GM18519 (cell line): ENCODE measurements around the gene PRPF18.

Experiments
- ATAC-seq: cut with Tn5 transposase; IDR thresholded peaks from one replicate; pipeline ENCODE4 v1.9.1; 2021; ENCODE audit warnings: mild to moderate bottlenecking, moderate library complexity; ENCODE audit not compliant: unreplicated experiment, low FRiP score

Gene PRPF18

DNA sequence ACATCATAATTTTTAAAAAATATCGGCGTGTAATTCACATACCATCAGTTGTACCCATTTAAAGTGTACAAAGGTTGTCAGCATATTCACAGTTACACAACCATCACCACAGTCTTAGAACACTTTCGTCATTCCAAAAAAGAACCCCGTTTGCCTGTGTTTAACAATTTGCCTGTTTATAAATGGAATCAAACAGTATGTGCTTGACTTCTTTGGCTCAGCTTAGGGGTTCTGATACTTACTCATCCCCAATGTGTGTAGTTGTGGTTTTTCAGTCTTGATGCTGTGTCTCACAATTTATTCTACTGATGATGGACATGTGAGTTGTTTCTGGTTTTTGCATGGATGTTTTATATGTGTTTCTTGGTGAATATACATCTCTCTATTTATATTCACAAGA lies 50.0 kb downstream of the PRPF18 start:
- ATAC-seq = no peak

DNA sequence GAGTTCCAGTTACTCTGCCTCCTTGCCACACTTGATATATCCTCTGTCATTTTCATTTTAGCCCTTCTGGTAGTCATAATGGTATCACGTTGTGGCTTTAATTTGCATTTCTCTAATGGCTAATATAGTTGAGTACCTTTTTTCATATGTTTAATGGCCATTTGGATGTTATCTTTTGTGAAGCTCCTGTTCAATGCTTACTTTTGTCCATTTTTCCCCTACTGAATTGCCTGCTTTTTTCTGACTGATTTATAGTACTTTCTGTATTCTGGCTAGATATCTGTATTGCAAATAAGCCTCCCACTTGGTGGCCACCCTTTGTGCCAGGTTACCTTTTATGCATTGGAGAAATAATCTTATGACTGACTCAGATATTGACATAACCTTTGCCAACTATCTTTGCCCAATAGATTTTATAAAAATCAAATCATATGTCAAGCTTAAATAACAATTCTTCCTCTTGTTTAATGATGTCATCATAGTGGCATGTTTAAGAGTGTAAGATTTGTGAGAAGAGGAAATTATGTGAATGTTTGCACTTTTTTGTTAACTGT lies 50.6 kb downstream of the PRPF18 start:
- no peak for ATAC-seq

DNA sequence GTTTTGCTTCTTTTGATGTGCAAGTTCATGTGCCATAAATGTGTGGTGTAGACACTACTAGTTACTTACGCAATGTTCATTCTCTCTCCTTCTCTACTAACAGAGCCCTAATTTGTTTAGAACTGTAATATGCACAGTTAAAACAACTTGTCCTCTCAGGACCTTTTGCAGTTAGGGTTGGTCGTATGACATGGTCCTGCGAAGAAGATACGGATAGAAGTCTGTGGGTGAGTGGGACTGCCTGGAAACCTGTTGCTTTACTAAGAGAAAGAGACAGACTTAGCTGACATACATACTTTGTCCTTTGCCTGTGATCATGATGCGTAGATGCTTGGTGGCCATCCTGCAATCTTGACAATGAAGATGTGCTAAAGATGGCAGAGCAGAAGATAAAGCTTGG lies 51.1 kb downstream of the PRPF18 start:
- ATAC-seq = no peak

DNA sequence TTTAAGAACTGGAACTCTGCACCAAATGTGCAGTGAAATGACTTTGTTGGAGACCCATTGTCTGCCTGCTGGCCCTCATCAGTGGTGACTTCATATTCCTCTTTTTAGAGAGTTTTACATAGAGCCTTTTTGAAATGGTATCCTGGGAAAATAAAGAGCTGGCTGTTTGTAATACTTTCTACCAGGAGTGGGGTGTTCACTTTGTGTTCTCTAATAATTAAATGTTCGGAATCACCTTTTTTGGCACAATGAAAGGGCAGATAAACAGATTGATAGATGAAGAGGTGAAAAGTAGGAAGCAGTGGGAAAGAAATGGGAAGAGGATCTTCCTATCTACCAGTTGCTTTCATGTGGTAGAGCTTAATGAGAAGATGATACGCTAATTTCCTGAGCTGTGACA lies 55.5 kb downstream of the PRPF18 start:
- ATAC-seq = no peak

DNA sequence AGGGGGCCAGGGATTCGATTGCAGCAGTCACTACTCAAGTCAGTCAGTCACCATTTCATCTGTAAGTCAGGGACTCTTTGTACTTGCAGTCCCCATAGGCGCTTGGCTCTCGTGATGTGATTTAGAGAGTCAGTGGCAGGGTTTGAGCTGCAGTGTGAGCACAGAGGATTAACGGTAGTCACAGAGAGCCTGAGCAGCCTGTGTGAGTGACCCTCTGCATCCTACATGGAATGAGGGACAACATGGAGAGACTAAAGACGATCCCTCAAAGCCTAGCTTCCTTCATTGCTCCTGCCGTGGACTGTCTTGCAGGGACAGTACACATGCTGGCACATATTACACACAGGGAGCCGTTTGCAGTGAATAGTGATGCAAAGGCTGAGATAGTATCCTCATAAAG lies 56.3 kb downstream of the PRPF18 start:
- no peak for ATAC-seq

DNA sequence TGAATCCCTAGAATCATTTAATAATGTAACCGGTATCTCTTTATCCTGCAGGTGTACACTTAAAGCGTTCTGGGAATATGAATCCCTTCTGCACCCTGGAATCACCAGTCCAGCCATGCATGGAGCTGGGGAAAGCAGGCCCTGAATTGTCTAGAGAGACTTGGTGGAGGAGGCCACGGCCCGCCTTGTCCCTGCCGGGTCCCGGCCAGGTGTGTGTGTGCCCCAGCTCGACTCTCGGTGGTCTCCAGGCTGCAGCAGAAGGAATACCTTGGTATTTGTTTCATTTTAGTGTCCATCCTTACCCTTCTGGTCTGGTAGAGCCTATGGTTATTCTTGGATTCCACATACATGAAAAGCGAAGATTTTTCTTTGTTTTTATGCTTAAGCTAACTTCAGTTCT lies 58.1 kb downstream of the PRPF18 start:
- no peak for ATAC-seq

DNA sequence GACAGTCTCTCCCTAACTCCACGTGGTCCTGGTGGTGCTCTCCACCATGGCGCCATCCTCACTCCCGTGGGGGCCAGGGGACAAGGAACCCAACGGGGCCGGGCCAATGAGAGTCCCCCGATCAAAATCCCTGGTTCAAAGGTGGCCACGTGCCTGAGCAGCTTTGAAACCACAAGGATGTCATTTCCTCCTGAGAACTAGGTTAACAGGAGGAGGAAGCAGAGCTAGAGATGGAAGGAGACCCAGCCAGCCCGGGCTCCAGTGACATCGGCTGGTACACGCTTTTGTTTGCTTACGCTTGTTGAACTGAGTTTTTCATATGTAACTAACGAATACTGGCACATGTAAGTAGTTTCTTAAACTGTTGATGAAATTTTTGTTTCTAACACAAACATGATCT lies 61.7 kb downstream of the PRPF18 start:
- no peak for ATAC-seq

DNA sequence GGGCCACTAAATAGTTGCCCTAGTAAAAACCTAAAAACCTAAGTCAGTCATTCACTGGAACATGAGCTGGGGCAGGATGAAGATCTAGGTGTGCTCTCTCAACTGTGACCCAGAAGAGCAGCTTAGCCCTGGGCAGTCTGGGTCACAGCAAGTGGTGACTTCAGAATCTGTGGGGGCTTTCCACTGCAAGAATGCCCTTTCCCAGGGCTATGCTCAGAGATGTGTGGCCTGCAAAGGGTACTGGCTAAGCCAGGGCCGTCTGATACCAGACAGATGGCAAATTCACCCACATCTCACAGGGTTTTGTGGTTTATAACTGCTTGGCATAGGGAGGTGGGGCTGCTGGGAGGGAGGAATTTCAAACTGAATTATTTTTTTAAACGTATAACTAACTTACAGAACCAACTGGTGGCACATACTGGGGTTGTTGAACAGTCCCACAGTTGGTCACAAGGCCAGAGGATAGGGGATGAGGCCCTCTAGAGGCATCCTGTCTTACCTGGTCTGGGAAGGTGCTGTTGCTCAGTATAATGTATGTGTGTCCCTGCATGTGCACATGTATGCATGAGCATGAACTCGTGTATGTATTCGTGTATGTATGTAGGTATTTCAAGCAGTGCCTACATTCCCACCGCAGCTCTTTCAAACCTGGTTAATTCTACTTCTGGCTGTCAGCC lies 63.2 kb downstream of the PRPF18 start:
- no peak for ATAC-seq

DNA sequence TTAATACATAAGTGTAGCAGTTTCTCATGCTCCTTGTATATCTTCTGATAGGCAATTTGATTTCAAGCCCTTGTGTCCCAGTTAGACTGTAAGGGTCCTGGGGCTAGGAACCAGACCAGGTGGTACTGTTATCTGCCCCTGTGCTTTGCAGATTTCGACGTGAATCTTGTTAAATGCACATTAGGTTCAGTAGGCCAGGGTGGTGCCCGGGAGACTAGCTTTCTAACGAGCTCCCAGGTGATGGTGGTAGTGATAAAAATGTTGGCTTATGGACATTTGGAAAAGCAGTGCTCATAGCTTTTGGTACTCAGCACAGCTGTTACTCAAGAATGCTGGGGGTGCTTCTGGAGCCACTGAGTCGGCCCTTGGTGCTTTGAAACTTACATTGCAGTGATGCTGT lies 64.2 kb downstream of the PRPF18 start:
- ATAC-seq = no peak

DNA sequence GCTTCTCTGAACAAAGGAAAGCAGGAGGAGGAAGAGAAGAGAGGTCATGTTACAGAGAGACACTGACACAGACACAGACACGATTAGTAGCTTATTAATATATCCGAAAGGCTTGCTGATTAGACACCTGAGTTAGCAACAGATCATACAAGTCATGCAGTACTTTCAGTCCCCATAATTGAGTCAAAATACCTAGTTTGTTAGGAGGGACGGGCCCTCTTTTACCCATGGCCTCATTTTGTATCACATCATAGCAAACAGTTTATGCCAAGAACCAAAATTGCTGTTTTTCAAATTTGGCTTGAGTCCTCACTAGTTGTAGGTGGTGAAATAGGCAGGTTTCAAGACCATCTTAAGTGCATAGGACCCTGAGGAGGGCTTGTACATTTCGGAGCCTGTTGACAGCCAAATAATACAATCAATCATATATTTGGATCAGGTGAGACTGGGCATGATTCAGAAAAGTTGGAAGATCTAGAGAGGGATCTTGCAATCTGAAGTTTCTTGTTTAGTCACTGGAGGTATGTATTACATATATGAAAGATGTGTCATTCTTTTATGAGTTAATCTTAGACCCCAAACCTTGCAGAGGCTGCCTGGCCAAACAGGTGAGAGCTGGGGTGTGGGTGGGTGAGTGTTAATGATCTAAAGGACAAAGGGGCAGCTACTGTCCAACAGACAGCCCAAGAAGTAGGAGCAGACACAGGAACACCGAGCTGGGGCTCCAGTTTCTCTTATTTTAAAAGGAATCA lies 65.4 kb downstream of the PRPF18 start:
- no peak for ATAC-seq

DNA sequence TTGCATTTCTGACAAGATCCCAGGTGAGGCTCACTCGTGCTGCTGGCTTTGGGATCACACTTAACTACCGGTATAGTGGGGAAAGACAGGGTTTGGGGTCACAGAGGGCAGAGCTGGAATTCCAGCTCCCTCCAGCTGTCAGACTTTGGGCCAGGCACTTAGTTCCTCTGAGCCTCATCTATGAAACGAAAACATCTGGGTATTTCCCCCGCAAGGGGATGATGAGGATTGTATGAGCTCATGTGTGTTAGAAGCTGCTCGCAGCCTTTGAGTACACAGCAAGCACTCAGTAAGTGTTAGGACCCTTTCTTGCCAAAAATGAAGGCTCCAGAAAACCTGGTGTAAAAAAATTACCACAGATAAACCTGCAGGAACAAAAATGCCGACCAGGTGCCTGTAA lies 66.1 kb downstream of the PRPF18 start:
- no peak for ATAC-seq

DNA sequence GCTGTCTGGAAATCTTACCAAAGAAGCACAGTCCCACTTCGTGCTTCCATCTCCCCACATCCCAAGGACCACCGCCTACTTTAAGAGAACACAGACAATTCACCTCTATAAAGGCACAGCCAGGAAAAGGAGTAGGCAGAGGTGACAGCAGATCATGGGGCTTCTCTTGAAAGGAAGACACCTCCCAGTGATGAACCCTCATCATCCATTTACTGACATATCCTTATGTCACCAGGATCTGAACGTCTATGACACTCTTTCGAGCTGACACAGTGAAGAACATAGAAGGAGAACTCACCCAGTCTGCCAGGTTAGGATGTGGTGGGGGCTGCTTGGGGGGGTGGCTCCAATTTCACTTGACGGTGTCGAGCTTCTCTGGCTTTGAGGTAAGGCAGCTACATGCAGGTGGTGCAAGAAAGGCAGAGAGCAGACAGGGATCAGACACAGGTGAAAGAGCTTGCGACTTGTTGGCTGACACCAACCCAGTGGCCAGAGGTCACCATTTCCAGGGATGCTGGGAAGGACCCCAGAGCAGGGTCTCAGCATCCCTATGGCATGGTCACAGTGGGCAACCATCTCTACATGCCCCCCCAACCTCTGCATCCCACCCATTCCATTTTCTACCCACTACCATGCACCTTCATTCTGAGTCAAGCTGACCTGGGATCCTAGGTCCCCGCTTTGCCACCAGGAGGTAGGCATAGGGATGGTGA lies 67.5 kb downstream of the PRPF18 start:
- no peak for ATAC-seq

DNA sequence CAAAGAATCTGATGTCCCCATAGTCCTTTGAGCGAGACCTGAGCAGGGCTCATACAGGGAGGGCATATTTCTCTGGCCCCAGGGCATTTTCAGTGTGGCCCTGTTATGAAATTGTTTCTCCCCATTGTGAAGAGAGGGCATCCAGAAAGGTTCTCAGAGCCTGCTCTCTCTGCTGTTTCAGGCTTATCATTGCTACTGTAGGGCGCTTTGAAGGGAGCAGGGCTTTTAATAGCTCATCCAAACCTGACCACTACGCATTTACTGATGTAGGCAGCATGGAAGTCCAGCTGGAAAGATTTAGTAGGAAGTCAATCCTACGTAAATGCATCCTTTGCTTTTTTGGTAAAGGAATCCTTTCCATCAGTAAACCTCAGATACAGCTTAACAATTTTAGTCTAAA lies 68.1 kb downstream of the PRPF18 start:
- ATAC-seq = no peak

DNA sequence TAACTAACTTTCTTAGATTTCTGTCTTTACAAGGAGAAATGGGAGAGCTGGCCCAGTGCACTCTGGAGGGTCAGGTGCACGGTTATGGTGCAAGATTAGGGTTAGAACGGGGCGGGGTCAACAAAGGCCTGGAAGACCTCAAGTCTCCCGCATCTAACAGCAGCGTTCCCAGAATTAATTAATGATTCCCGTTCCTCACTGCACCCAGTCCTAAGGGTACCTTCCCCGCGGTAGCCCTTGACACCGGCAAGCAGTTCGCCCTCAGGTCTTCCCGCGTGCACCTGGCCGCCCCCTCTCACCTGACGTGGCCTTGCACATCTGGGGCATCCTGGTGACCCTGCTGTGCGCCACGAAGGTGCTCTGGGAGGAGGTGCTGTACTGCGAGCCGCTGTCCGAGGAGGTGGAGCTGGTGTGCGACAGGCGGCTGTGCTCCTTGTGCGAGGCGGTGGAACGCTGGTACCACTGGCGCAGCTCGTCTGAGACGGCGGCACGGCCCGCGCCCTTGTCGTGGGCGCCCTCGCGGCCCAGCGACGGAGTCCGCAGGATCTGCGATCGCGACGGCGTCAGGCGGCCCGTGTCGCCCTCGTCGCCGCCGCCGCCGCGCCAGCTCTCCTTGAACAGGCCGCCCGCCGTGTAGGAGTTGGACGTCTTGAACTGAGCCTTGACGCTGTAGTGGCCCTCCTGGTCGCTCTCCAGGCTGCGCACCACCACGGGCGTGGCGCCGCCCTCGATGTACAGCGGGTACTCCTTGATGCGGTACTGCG lies 69.8 kb downstream of the PRPF18 start:
- no peak for ATAC-seq

DNA sequence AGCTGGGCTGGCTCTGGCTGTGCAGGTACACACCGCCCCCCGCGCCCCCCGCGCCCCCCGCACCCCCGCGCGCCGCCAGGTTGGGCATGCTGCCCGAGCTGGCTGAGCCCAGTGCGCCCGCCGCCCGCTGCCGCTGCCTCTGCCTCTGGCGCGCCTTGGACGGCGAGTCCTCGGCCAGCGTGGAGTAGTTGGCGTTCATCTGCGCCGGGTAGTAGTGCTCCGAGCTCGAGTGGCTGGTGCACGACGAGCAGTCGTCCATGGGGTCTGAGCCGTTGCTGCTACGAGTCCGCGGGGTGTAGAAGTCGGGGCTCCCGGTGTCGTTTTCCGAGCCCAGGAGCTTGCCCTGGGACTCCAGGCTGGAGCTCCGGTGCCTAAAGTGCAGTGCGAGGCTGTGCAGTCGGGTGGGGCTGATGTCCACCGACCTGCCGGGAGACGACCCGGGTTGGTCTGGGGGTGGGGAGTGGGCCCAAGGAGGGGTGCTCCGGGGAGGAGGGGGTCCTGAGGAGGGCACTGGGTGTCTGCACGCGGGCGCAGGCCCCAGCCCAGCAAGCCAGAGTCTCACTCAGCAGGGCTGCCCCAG lies 70.4 kb downstream of the PRPF18 start:
- no peak for ATAC-seq

DNA sequence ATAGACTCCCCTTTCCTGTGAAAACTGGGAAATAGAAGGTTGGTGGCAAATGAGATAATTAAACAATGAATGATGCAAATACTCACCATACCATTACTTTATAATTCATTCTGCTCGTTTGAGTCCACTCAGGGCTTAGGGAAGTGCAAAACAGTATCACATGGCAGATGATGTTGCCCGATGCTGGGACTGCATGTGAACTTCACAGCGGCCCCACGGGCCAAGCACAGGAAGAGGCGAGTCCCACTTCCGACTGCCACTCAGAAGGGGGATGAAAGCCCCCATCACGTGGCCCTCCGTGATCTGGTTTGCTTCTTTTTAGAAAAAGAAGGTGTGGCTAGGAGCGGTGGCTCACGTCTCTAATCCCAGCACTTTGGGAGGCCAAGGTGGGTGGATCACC lies 71.5 kb downstream of the PRPF18 start:
- ATAC-seq = no peak

DNA sequence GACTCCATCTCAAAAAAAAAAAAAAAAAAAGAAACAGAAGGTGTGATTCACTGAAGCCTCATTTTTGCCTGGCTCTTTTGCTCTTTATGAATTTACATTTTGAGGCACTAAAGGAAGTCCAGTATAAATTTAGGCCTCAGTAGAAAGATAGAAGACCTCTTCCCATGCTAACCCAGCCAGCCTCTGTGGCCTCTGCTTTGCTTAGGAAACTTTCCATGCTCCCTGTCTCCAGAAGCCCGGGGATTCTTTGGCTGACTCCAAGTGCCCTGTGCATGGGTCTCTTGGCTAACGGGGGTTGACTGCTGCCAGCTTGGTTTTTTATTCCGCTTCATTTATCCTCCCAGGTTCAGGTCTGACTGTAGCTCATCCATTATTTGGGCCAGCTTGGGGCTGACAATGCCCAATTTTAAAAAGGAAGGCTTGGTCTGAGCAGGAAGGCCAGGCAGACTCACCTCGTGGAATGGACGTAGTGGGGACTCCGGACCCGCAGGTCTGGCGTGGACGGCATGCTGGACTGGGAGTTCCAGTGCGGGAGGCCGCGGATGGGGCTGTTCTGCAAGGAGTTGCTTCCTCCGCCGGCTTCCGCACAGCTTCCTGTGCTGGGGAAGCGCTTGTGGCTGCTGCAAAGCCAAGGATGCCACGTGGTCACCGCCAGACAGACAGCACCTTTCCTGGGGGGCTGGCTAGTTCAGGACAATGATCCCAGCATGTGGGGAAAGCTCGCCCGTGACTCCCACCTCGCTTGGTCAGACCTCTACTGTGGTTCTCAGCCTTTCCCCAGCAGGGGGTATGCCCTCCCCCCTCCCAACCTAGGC lies 72.3 kb downstream of the PRPF18 start:
- no peak for ATAC-seq

DNA sequence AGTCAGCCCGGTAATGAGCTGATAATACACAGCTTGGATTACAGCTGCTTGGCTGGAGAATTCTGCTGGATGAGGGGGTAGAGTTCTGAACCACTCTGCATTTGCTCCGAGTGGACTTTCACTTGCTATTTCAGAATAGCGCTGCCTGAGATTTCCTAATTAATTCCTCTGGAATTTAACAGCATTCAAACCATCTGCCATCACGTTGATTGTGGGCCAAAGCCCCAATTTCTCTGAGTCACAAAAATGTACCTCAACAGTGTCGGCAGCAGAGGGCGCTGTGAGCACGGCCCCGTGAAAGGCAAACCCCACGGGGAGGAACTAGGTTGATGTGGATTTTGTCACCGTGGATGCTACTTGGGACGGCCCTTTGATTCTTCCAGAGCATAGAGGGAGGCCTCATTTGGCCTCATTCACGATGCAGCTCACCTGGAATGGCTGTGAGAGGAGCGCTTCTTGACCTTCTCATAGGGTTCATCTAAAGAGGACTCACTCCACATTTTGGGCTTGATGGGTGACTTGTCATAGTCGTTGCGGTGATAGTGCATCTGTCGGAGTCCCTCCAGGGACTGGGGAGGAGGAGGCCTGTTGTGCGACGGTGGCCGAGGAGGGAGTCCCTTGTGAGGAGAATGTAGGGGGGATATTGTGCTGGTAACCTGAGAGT lies 73.3 kb downstream of the PRPF18 start:
- no peak for ATAC-seq

DNA sequence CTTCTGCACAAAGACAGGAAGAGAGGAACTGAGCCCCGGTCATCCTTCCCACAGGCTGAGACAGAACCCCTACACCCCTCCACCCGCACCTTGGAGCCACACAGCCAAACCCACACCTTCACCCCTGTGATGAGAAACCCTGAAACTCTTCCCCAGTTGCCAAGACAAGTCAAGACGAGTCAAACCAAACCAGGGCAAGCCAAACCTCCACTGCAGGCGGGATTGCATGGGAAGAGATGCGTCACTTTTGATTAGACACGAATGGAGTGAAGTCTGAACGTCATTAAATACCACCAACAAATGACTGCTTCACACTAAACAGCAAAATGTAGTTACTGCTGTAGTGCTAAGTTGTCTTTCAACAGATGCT lies 73.8 kb downstream of the PRPF18 start:
- ATAC-seq = no peak
